Osteoblast (primary cell): ENCODE results near the gene CD6. TPM values are rescaled to one million over a fixed set of nuclear protein-coding genes. Genes with fewer than 3 reads are reported as not detected.

Experiments
- DNase-seq: peaks from one replicate; pipeline ENCODE4 v3.0.0; 2011; ENCODE audit warnings: low spot score, mixed read lengths; ENCODE audit not compliant: insufficient read length; ENCODE audit errors: missing footprints
- H2AFZ ChIP-seq: 2 replicates; pipeline ENCODE4 v1.6.0; 2011; ENCODE audit warnings: mild to moderate bottlenecking, low read length
- H3K27ac ChIP-seq: 2 replicates; pipeline ENCODE4 v1.5.1; 2011; ENCODE audit warnings: mild to moderate bottlenecking, low read depth, low read length, moderate library complexity
- H3K27me3 ChIP-seq: 2 replicates; pipeline ENCODE4 v1.6.0; 2012; ENCODE audit warnings: mild to moderate bottlenecking, control low read depth, inconsistent platforms, low read length, moderate library complexity; ENCODE audit not compliant: insufficient read depth
- H3K36me3 ChIP-seq: 2 replicates; pipeline ENCODE4 v1.5.1; 2011; ENCODE audit warnings: mild to moderate bottlenecking, low read length, control low read depth, moderate library complexity; ENCODE audit not compliant: insufficient read depth
- H3K4me1 ChIP-seq: 2 replicates; pipeline ENCODE4 v1.5.1; 2011; ENCODE audit warnings: mild to moderate bottlenecking, low read length, control low read depth, moderate library complexity; ENCODE audit not compliant: insufficient read depth
- H3K4me2 ChIP-seq: 2 replicates; pipeline ENCODE4 v1.6.0; 2011; ENCODE audit warnings: mild to moderate bottlenecking, low read length; ENCODE audit not compliant: insufficient read depth
- H3K4me3 ChIP-seq: fragments of 200-600 bp; sonication (generic); 3 replicates; pipeline ENCODE4 v1.5.1; 2012; ENCODE audit warnings: mild to moderate bottlenecking, low read length, inconsistent platforms; ENCODE audit not compliant: insufficient read depth
- H3K79me2 ChIP-seq: 2 replicates; pipeline ENCODE4 v1.6.0; 2012; ENCODE audit warnings: mild to moderate bottlenecking, low read length, control low read depth, inconsistent platforms; ENCODE audit not compliant: insufficient read depth
- H3K9me3 ChIP-seq: 2 replicates; pipeline ENCODE4 v1.5.1; 2011; ENCODE audit warnings: low read depth, low read length, control low read depth
- H4K20me1 ChIP-seq: 2 replicates; pipeline ENCODE4 v1.6.0; 2012; ENCODE audit warnings: mild to moderate bottlenecking, low read length, control low read depth; ENCODE audit not compliant: insufficient read depth
- CTCF ChIP-seq: IDR thresholded peaks from 2 replicates; pipeline ENCODE4 v1.5.1; 2011; ENCODE audit warnings: mild to moderate bottlenecking, low read depth, low read length, moderate library complexity; ENCODE audit errors: extremely low read depth
- total RNA-seq: library from RNA; depleted of rRNA; stranded (reverse); fragments of >200 nt; gene quantifications from 2 replicates; pipeline ENCODE4 v1.2.3, GENCODE V29; 2012

Gene CD6
- total RNA-seq, 1 donor = not detected

- no peaks in the 10 kb centered on the region for H3K36me3 ChIP-seq
- no peaks in the 10 kb centered on the region for H3K9me3 ChIP-seq
- no peak overlapping the region for H3K4me2 ChIP-seq
- TF ChIP-seq CTCF = no peak
- no peak for DNase-seq
- peaks cover 27% of the 10 kb centered on the region for H3K27me3 ChIP-seq
- no peaks in the 10 kb centered on the region for H3K4me1 ChIP-seq
- no peak overlapping the region for H3K4me3 ChIP-seq
- no peak overlapping the region for H3K27ac ChIP-seq
- H3K79me2 ChIP-seq = no peaks in the 10 kb centered on the region
- H2AFZ ChIP-seq = no peak overlapping the region
- no peaks in the 10 kb centered on the region for H4K20me1 ChIP-seq
These were observed 6.7 kb upstream of the CD6 start for GRCh38 chr11:60964801-60965200.

GRCh38 chr11:60966890-60967289, 4.6 kb upstream of the CD6 start:
- H3K36me3 ChIP-seq = no peaks in the 10 kb centered on the region
- no peaks in the 10 kb centered on the region for H3K9me3 ChIP-seq
- no peaks in the 10 kb centered on the region for H4K20me1 ChIP-seq
- DNase-seq = no peak
- H2AFZ ChIP-seq = no peak overlapping the region
- H3K79me2 ChIP-seq = no peaks in the 10 kb centered on the region
- no peak overlapping the region for H3K4me3 ChIP-seq
- no peak overlapping the region for H3K4me2 ChIP-seq
- TF ChIP-seq CTCF = no peak
- H3K4me1 ChIP-seq = no peaks in the 10 kb centered on the region
- H3K27me3 ChIP-seq = peaks cover 18% of the 10 kb centered on the region
- no peak overlapping the region for H3K27ac ChIP-seq

DNA sequence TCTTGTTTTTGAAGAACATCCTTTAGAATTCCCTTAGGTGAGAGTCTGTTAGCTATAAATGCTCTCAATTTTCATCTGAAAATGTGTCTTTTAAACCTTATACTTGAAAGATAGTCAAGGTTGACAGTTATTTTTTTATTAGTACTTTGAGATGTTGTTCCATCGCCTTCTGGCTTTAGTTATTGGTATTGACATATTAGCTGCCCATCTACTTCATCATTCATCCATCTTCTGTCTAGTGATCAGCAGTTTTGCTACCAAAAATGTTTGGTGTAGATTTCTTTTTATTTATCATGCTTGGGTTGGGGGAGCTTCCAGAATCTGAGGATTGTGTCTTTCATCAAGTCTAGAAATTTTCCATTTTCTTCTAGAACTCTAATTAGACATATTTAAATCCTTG, 3.3 kb upstream of the CD6 start:
- no peak overlapping the region for H3K4me3 ChIP-seq
- H3K27me3 ChIP-seq = peaks cover 15% of the 10 kb centered on the region
- H3K79me2 ChIP-seq = no peaks in the 10 kb centered on the region
- TF ChIP-seq CTCF = no peak
- H3K9me3 ChIP-seq = no peaks in the 10 kb centered on the region
- H3K4me2 ChIP-seq = no peak overlapping the region
- no peaks in the 10 kb centered on the region for H3K4me1 ChIP-seq
- no peaks in the 10 kb centered on the region for H4K20me1 ChIP-seq
- no peaks in the 10 kb centered on the region for H3K36me3 ChIP-seq
- no peak overlapping the region for H3K27ac ChIP-seq
- DNase-seq = no peak
- H2AFZ ChIP-seq = no peak overlapping the region

GRCh38 chr11:60970369-60970774, 1.1 kb upstream of the CD6 start:
- H3K27me3 ChIP-seq = peaks cover 15% of the 10 kb centered on the region
- no peak overlapping the region for H3K27ac ChIP-seq
- H4K20me1 ChIP-seq = no peaks in the 10 kb centered on the region
- no peaks in the 10 kb centered on the region for H3K4me1 ChIP-seq
- H3K4me2 ChIP-seq = no peak overlapping the region
- H3K79me2 ChIP-seq = no peaks in the 10 kb centered on the region
- DNase-seq = peak; percentile 93
- H3K9me3 ChIP-seq = no peaks in the 10 kb centered on the region
- TF ChIP-seq CTCF = peak; percentile 87
- no peak overlapping the region for H3K4me3 ChIP-seq
- H3K36me3 ChIP-seq = no peaks in the 10 kb centered on the region
- no peak overlapping the region for H2AFZ ChIP-seq
